KOPT-K1 (cell line): ENCODE measurements around the gene NXPE1.
"Not testable (repeated sequence)": the region's sequence is repeated elsewhere in the genome, so short reads cannot be mapped to it uniquely, and the experiment has no call there.

Experiments used
- H3K27ac ChIP-seq: fragments of 200-600 bp; sonication (generic); 2 replicates; pipeline ENCODE4 v1.5.1; 2016; ENCODE audit warnings: antibody characterized with exemption, mild to moderate bottlenecking, low read depth, low read length; ENCODE audit not compliant: poor library complexity, severe bottlenecking
- H3K36me3 ChIP-seq: fragments of 200-600 bp; sonication (generic); 2 replicates; pipeline ENCODE4 v1.5.1; 2017; ENCODE audit warnings: antibody characterized with exemption, mild to moderate bottlenecking, low read length, moderate library complexity; ENCODE audit not compliant: insufficient read depth
- H3K9me3 ChIP-seq: fragments of 200-600 bp; sonication (generic); 2 replicates; pipeline ENCODE4 v1.5.1; 2017; ENCODE audit warnings: antibody characterized with exemption, low read length, mild to moderate bottlenecking; ENCODE audit not compliant: insufficient read depth, poor library complexity, severe bottlenecking

Gene NXPE1

DNA sequence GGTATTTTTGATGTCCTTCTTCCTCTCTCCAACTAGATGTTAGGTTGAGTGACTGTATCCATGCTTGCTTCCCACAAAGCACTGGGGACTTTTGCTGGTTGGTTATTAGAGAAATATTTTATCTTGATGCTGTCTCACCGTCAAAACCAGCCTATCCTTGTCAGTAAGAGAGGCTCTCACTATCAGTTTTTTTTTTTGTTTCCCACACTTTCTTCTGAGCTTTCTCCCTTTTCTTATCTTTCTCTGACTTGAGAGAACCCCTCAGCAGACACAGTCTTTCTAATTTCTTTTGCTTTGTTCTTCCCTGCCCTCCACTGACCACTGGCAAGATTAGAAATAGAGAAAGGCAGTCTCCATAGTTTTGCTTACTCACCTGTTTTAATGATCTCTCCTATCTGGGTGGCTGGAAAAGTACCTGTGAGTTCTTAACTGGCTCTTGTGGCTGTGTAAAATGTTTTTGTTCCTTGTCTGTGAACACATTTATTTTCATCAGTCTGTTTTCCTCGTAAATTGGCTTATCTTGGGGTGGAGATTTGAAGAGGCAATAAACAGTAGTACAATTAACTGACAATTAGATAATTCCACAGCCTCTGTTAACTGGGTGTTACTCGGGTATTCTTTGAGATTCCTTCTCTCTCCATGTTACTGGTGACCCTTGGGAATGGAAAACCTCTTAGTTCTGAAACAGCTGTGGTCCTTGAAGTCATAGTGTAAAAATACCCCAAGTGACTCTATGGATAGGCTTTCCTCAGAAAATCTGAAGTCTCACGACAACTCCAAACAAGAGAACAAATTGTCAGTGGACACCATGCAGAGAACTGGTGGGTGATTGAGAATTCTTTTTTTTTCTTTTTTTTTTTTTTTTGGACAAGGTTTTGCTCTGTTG, at the start of gene NXPE1:
NXPE1 (minus strand) TSS at position 457 of the 886 bp plus-strand sequence. CDS start 8,680 bp downstream, outside the sequence.
- Histone ChIP-seq H3K36me3 (no peaks in the 10 kb centered on the region), H3K27ac (no peak within 1 kb of the TSS), H3K9me3 (no peaks in the 10 kb centered on the region)

GRCh38 chr11:114609429-114609828, 49.7 kb upstream of the NXPE1 start:
- H3K27ac ChIP-seq: no peak overlapping the region
- peaks cover 65% of the 10 kb centered on the region for H3K9me3 ChIP-seq
- no peaks in the 10 kb centered on the region for H3K36me3 ChIP-seq

GRCh38 chr11:114608605-114609004, 48.9 kb upstream of the NXPE1 start:
- H3K27ac ChIP-seq, H3K36me3 ChIP-seq: not testable (repeated sequence)
- peaks cover 57% of the 10 kb centered on the region for H3K9me3 ChIP-seq

DNA sequence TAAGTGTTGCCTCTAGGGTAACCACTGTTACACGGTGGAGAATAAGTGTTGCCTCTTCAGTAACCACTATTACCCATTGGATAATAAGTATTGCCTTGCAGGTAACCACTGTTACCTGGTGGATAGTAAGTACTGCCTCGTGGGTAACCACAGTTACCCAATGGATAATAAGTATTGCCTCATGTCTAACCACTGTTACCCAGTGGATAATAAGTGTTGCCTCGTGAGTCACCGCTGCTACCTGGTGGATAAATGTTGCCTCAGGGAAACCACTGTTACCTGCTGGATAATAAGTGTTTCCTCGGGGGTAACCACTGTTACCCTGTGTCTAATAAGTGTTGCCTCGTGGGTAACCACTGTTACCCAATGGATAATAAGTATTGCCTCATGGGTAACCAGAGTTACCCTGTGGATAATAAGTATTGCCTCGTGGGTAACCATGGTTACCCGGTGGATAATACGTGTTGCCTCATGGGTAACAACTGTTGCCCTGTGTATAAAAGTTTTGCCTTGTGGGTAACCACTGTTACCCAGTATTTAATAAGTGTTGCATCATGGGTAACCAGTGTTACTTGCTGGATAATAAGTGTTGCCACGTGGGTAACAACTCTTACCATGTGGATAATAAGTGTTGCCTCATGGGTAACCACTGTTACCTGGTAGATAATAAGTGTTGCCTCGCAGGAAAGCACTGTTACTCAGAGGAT, 48.2 kb upstream of the NXPE1 start:
- H3K36me3 ChIP-seq: no peaks in the 10 kb centered on the region
- H3K27ac ChIP-seq: no peak overlapping the region
- H3K9me3 ChIP-seq: peaks cover 50% of the 10 kb centered on the region

DNA sequence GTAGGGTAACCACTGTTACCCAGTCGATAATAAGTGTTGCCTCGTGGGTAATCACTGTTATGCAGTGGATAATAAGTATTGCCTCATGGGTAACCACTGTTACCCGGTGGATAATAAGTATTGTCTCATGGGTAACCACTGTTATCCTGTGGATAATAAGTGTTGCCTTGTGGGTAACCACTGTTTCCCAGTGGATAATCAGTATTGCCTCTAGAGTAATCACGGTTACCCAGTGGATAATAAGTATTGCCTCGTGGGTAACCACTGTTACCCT, 47.1 kb upstream of the NXPE1 start:
- peaks cover 47% of the 10 kb centered on the region for H3K9me3 ChIP-seq
- H3K36me3 ChIP-seq, H3K27ac ChIP-seq: not testable (repeated sequence)

DNA sequence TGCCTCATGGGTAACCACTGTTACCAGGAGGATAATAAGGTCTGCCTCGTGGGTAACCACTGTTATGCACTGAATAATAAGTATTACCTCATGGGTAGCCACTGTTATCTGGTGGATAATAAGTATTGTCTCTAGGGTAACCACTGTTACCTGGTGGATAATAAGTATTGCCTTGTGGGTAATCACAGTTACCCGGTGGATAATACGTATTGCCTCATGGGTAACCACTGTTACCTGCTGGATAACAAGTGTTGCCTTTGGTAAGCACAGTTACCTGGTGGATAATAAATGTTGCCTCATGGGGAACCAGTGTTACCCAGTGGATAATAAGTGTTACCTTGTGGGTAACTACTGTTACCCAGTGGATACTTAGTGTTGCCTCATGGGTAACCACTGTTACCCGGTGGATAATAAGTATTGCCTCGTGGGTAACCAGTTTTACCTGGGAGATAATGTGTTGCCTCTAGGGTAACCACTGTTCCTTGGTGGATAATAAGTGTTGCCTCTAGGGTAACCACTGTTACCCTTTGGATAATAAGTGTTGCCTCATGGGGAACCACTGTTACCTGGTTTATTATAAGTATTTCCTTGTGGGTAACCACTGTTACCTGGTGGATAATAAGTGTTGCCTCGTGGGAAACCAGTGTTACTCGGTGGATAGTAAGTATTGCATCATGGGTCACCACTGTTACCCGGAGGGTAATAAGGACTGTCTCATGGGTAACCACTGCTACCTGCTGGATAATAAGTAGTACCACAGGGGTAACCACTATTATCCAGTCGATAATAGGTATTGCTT, 46.5 kb upstream of the NXPE1 start:
- Histone ChIP-seq H3K27ac (no peak overlapping the region), H3K9me3 (peaks cover 43% of the 10 kb centered on the region), H3K36me3 (no peaks in the 10 kb centered on the region)

DNA sequence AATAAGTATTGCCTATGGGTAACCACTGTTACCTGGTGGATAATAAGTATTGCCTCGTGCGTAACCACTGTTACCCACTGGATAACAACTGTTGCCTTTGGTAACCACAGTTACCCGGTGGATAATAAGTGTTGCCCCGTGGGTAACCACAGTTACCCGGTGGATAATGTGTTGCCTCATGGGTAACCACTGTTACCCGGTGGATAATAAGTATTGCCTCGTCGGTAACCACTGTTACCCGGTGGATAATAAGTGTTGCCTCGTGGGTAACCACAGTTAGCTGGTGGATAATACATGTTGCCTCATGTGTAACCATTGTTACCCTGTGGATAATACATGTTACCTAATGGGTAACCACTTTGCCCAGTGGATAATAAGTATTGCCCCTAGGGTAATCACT, 45.7 kb upstream of the NXPE1 start:
- Histone ChIP-seq H3K9me3 (peaks cover 41% of the 10 kb centered on the region), H3K27ac (no peak overlapping the region), H3K36me3 (no peaks in the 10 kb centered on the region)

- Histone ChIP-seq H3K9me3 (peaks cover 36% of the 10 kb centered on the region), H3K36me3 (no peaks in the 10 kb centered on the region), H3K27ac (no peak overlapping the region)
Observed at GRCh38 chr11:114604886-114605285, 45.2 kb upstream of the NXPE1 start.

GRCh38 chr11:114604179-114604813, 44.6 kb upstream of the NXPE1 start:
- peaks cover 30% of the 10 kb centered on the region for H3K9me3 ChIP-seq
- no peaks in the 10 kb centered on the region for H3K36me3 ChIP-seq
- no peak overlapping the region for H3K27ac ChIP-seq

DNA sequence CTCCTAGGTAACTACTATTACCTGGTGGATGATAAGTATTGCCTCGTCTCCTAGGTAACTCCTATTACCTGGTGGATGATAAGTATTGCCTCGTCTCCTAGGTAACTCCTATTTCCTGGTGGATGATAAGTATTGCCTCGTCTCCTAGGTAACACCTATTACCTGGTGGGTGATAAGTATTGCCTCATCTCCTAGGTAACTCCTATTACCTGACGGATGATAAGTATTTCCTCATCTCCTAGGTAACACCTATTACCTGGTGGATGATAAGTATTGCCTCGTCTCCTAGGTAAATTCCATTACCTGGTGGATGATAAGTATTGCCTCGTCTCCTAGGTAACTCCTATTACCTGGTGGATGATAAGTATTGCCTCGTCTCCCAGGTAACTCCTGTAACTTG, 43.5 kb upstream of the NXPE1 start:
- not testable (repeated sequence) for H3K36me3 ChIP-seq, H3K27ac ChIP-seq
- H3K9me3 ChIP-seq: peaks cover 21% of the 10 kb centered on the region

GRCh38 chr11:114598461-114598860, 38.8 kb upstream of the NXPE1 start:
- no peak overlapping the region for H3K27ac ChIP-seq
- H3K36me3 ChIP-seq: no peaks in the 10 kb centered on the region

GRCh38 chr11:114596175-114596919, 36.7 kb upstream of the NXPE1 start:
- H3K36me3 ChIP-seq: no peaks in the 10 kb centered on the region
- H3K9me3 ChIP-seq: no peaks in the 10 kb centered on the region

More at GRCh38 chr11:114598461-114598860, 38.8 kb upstream of the NXPE1 start:
- H3K9me3 ChIP-seq: no peaks in the 10 kb centered on the region

DNA sequence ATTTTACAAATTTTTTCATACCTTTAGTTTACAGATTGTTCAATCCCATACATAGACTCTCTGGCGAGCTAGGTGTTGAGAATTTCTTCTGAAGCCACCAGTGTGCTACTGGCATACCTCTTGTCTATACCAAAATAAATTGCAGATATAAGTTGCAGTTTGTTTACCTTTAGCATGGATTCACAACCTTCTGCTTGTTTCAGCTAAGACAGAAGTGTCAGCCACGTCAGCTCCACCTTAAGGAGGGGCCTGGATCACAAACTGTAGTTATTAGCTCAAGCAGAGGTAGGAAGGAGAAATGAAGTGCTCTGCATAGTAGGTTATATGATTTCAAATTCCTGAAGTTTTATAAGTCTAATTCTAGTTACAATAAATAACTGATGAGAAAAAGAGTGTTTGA, 35.9 kb upstream of the NXPE1 start, which contains the start of gene NXPE4:
NXPE4 (minus strand) TSS at position 216 of the 400 bp plus-strand sequence. CDS start 1,027 bp downstream, outside the sequence.
- Histone ChIP-seq H3K27ac (no peak within 1 kb of the TSS), H3K9me3 (no peaks in the 10 kb centered on the region), H3K36me3 (no peaks in the 10 kb centered on the region)

More at GRCh38 chr11:114596175-114596919, 36.7 kb upstream of the NXPE1 start:
- no peak overlapping the region for H3K27ac ChIP-seq

GRCh38 chr11:114594703-114595102, 35.0 kb upstream of the NXPE1 start:
- H3K27ac ChIP-seq: no peak overlapping the region
- no peaks in the 10 kb centered on the region for H3K36me3 ChIP-seq
- no peaks in the 10 kb centered on the region for H3K9me3 ChIP-seq
